AG04450 (cell line): ENCODE results near the gene RPS27A. TPM values are rescaled to one million over a fixed set of nuclear protein-coding genes. Genes with fewer than 3 reads are reported as not detected.
"Not testable (repeated sequence)": the region's sequence is repeated elsewhere in the genome, so short reads cannot be mapped to it uniquely, and the experiment has no call there.

ENCODE experiments used
- CTCF ChIA-PET: fragments of 300-600, 350-600 bp; formaldehyde crosslinking; extraction: SDS; loops from one replicate; lab custom pipeline; 2022; ENCODE audit warnings: antibody characterized with exemption, inconsistent platforms; lab: Charles Lee
- POLR2A ChIA-PET: fragments of 350-600 bp; formaldehyde crosslinking; extraction: SDS; loops from one replicate; lab custom pipeline; 2021; ENCODE audit warnings: antibody characterized with exemption, inconsistent platforms; lab: Yijun Ruan, JAX
- DNase-seq: peaks from one replicate; pipeline ENCODE4 v3.0.0-alpha.2; 2011; ENCODE audit warnings: low read depth, low spot score
- H3K27ac ChIP-seq: one replicate; pipeline ENCODE4 v1.5.1; 2012; ENCODE audit warnings: low read depth, low read length, control low read depth
- H3K27me3 ChIP-seq: one replicate; pipeline ENCODE4 v1.6.0; 2012; ENCODE audit warnings: low read length; ENCODE audit not compliant: control insufficient read depth, insufficient read depth
- H3K4me3 ChIP-seq: 2 replicates; pipeline ENCODE4 v1.5.1; 2011; ENCODE audit warnings: mild to moderate bottlenecking, low read depth, low read length, control low read depth
- H3K9me3 ChIP-seq: 2 replicates; pipeline ENCODE4 v1.5.1; 2012; ENCODE audit warnings: low read length; ENCODE audit not compliant: control insufficient read depth, insufficient read depth
- polyA plus RNA-seq: library from polyadenylated mRNA; depleted of rRNA; stranded (reverse); fragments of >200 nt; gene quantifications from 2 replicates; pipeline ENCODE4 v1.2.3, GENCODE V29; 2011
- TF ChIP-seq, protein P1 (sequence below): IDR thresholded peaks from 2 replicates; pipeline ENCODE4 v1.5.1; 2011; ENCODE audit warnings: low read depth, low read length, control low read depth, inconsistent platforms

RPS27A gene
- polyA plus RNA-seq, 1 experiment = 2,078 TPM

GRCh38 chr2:55242617-55243016, 10.1 kb downstream of the RPS27A start:
- Histone ChIP-seq H3K27ac (no peak overlapping the region), H3K4me3 (no peak overlapping the region), H3K9me3 (no peaks in the 10 kb centered on the region), H3K27me3 (no peaks in the 10 kb centered on the region)
- ChIA-PET CTCF (no interaction called here), POLR2A (no interaction called here)
- TF ChIP-seq, protein P1, sequence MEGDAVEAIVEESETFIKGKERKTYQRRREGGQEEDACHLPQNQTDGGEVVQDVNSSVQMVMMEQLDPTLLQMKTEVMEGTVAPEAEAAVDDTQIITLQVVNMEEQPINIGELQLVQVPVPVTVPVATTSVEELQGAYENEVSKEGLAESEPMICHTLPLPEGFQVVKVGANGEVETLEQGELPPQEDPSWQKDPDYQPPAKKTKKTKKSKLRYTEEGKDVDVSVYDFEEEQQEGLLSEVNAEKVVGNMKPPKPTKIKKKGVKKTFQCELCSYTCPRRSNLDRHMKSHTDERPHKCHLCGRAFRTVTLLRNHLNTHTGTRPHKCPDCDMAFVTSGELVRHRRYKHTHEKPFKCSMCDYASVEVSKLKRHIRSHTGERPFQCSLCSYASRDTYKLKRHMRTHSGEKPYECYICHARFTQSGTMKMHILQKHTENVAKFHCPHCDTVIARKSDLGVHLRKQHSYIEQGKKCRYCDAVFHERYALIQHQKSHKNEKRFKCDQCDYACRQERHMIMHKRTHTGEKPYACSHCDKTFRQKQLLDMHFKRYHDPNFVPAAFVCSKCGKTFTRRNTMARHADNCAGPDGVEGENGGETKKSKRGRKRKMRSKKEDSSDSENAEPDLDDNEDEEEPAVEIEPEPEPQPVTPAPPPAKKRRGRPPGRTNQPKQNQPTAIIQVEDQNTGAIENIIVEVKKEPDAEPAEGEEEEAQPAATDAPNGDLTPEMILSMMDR = no peak
- no peak for DNase-seq

DNA sequence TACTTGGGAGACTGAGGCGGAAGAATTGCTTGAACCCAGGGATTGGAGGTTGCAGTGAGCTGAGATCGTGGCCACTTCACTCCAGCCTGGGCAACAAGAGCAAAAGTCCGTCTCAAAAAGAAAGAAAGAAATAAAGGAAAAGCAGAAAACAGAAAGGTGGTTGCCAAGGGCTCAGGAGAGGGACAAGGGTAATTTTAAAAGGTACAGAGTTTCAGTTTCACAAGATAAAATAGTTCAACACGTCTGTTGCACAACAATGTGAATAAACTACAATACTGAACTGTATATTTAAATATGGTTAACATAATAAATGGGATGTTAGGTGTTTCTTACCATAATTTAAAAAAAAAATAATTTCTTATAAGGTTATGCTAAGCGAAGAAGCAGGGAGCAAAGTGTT, 12.9 kb downstream of the RPS27A start:
- DNase-seq = no peak
- H3K9me3 ChIP-seq = no peaks in the 10 kb centered on the region
- POLR2A ChIA-PET = no interaction called here
- H3K4me3 ChIP-seq = no peak overlapping the region
- TF ChIP-seq, protein P1 = no peak
- CTCF ChIA-PET = interaction anchor here (0.8 kb wide), 1 partner anchor 186 kb away, joined by 3 read pairs; no protein-coding TSS in a partner anchor
- H3K27ac ChIP-seq = no peak overlapping the region
- no peaks in the 10 kb centered on the region for H3K27me3 ChIP-seq

- Histone ChIP-seq H3K27ac (no peak overlapping the region), H3K9me3 (no peaks in the 10 kb centered on the region), H3K27me3 (no peaks in the 10 kb centered on the region), H3K4me3 (no peak overlapping the region)
- TF ChIP-seq, protein P1 = no peak
- POLR2A ChIA-PET = no interaction called here
- no peak for DNase-seq
- CTCF ChIA-PET = no interaction called here
Observed at GRCh38 chr2:55247025-55247424, 14.5 kb downstream of the RPS27A start.

DNA sequence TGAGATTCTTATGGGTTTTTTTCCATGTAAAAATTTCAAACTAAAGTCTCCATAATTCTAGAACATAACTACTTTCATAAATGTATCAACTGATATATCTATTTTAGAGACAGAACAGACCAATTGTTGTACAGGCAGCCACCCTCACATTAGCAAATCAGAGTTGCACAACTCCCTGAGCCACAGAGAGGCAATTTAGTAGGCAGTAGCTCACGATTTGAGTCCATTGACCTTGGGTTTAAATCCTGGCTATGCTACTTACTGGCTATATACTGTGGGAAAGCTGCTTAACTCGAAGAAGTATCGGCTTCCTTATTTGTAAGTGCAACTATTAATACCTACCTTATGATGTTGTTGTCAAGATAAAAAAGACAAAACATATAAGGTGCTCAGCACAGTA, 20.3 kb downstream of the RPS27A start:
- H3K4me3 ChIP-seq = no peak overlapping the region
- ChIA-PET POLR2A (no interaction called here), CTCF (no interaction called here)
- no peaks in the 10 kb centered on the region for H3K27me3 ChIP-seq
- TF ChIP-seq, protein P1 = no peak
- H3K9me3 ChIP-seq = no peaks in the 10 kb centered on the region
- no peak overlapping the region for H3K27ac ChIP-seq
- DNase-seq = no peak

DNA sequence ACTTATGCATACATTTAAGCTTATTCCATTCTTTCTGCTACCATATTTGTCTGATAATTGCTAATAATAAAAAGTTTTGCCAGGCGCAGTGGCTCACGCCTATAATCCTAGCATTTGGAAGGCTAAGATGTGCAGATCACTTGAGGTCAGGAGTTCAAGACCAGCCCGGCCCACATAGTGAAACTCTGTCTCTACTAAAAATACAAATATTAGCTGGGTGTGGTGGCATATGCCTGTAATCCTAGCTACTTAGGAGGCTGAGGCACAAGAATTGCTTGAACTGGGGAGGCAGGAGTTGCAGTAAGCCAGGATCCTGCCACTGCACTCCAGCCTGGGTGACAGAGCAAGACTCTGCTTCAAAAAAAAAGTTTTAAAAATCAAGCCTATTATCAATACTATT, 27.1 kb downstream of the RPS27A start:
- H3K4me3 ChIP-seq, DNase-seq, H3K9me3 ChIP-seq, H3K27me3 ChIP-seq, H3K27ac ChIP-seq, CTCF ChIA-PET: not testable (repeated sequence)
- POLR2A ChIA-PET = interaction anchor here (0.8 kb wide), 1 partner anchor 225 kb away, joined by 3 read pairs; no protein-coding TSS in a partner anchor
